HCEC 1CT (cell line): Measurements from ENCODE around the gene TSPAN18.

Experiments used
- DNase-seq: peaks from one replicate; pipeline ENCODE4 v3.0.0-alpha.2; 2017

The TSPAN18 gene

DNA sequence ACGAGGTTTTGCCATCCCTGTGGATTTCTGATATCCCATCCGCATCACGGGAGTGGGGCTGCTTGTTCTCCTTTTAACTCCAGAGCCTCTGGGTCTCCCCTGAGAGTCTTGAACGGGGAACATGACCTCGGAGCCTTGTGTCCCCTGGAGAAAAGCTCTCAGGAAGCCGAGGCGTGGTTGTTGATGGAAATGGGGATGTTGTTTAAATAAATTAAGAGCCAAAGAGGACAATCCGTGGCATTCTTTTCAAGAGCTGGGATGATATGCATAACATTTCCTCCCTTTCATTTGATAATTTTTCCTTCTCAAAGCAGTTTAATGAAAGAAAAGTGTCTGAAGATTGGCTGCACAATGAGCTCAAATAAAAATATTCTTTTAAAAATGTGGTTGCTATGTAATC lies 14.2 kb downstream of the TSPAN18 start:
- DNase-seq = no peak

DNA sequence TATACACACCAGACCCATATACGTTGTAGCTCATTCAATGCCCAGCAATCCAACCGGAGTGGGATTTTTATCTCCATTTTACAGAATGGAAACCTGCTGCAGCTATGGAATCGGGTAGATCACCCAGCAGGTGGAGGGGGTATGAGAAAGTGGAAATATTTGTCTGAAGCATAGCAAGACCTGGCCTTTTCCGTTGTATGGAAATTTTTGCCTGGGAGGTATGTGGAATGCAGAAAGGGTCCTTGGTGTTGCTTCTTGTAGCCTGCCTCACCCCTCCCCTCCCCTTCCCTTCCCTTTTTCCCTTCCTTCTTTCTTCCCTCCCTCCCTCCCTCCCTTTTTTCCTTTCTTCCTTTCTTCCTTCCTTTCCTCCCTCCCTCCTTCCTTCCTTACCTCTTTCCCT lies 15.2 kb downstream of the TSPAN18 start:
- no peak for DNase-seq

- no peak for DNase-seq
Observed at GRCh38 chr11:44742508-44743246, 15.9 kb downstream of the TSPAN18 start.

DNA sequence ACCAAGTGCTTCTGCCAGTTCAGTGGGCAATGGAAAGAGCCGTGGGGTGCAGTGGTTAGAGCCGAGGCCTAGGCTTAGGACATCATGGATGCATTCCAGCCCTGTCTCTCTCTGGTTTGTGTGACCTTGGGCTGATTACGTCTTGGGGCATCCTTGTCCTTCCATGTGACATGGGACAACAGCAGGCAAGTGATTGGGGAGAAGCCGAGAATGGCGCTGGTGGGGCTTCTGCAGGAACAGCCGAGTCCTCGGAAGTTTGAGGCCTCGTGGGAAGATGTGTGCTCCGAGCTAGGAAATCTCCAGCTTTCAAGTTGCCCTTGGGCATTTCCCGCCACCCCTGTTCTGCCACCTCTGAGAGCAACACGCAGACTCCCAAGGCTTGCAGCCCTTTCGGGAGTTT lies 16.6 kb downstream of the TSPAN18 start:
- DNase-seq = no peak

GRCh38 chr11:44743959-44744557 lies 17.3 kb downstream of the TSPAN18 start:
- no peak for DNase-seq

- DNase-seq = no peak
Observed at GRCh38 chr11:44746894-44747293, 20.1 kb downstream of the TSPAN18 start.

- peak; percentile 12 for DNase-seq
Observed at GRCh38 chr11:44747316-44747715, 20.6 kb downstream of the TSPAN18 start.

DNA sequence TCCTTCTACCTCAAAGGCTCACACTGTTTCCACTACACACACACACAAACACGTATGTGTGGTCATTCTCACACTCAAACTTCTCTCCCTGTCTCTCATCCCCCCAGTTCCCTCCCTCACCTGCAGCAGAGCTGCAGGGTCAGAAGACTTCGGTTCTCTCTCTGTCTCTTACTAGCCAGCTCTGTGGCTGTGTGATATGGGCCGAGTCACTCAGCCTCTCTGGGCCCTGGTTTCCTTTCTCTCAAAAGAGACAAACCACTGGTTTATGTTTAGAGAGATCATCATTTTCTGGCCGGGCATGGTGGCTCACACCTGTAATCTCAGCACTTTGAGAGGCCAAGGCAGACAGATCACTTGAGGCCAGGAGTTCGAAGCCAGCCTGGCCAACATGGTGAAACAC lies 21.1 kb downstream of the TSPAN18 start:
- no peak for DNase-seq

GRCh38 chr11:44748606-44749005 lies 21.8 kb downstream of the TSPAN18 start:
- no peak for DNase-seq

DNA sequence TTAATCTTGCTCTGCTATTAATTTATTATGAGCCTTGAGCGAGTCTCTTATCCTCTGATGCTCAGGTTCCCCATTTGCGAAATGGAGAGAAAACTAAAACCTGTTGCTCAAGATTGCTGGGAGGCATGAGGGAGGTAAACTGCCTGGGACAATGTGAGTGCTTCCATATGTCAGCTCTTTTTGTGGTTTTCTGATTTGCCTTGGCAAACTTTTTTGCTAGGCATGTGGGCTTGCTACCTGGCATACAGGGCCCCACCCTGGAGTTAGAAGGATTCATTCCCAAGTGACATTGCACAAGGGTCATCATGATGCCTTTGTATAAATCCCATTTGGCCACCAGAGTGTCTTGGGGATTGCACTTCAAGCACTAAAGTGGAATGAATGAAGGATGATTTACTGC lies 22.4 kb downstream of the TSPAN18 start:
- DNase-seq = no peak

DNA sequence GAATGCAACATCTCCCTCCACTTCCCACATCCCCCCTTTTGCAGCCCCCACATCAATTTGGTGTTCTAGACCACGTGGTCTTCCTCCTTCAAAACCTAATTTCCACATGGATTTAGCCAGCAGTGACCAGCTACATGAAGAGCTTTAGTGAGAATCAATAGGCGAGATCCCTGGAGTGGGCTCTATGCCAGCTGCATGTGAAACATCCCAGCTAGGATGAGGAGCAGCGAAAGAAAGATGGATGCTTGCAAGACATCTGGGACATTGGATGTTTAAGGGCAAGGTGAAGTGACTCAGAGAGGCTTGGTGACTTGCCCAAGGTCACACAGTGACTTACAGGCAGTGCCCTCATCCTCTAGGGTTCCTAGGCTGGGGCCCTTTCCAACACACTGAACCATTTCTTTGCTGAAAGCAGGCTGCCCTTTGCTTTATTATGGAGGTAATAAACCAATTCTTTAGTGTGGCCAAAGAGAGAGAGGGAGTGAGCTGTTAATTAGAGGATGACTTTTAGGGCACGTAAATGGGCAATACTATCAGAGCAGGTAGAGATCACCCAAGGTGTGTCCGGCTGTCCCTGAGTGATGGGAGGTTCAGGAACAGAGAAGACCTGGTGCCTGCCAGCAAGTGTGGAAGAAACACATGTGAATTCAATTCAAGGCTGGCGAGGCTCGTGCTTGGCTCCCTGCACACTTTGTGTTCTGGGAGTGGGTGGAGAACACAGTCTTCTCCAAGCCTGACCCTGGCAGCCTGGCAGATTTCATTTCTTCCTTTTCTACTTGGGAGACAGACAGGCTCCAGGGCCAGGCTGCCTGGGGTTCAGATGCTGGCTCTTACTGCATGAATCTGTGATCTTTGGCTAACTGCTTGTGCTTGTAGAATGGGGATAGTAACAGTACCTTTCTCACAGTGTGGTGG lies 24.0 kb downstream of the TSPAN18 start:
- no peak for DNase-seq

DNA sequence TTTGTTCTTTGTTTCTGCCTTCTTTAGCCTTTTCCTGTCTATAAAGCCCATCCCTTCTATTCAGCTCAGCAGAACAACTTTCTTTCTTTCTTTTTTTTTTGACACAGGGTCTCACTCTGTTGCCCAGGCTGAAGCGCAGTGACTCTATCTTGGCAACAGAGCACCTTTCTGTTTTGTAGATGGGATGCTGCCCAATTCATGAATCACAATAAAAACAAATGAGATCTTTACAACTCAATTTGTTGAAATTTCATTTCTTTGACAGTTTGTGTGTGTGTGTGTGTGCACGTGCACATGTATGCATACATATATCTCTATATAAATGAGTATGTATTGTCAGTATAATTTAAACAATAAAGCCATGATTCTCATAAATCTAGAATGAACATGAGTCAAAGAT lies 25.5 kb downstream of the TSPAN18 start:
- DNase-seq = no peak

DNA sequence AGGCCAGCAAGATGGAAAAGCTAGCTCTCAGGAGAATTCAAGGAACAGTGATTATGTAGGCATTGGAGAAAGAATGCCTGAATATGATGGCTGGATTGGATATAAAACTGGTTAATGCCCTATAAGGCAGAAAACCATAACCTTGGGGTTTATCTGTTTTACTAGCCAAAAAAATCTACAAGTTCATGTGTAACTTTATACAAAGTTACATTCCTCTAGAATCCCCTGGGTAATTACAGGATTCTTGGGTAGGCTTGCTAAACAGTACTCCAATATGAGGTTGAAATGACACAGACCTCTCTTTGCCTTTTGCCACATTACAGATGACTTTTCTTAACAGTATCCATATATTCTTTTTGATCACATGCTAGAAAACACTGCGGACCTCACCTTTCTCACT lies 26.0 kb downstream of the TSPAN18 start:
- DNase-seq = no peak

DNA sequence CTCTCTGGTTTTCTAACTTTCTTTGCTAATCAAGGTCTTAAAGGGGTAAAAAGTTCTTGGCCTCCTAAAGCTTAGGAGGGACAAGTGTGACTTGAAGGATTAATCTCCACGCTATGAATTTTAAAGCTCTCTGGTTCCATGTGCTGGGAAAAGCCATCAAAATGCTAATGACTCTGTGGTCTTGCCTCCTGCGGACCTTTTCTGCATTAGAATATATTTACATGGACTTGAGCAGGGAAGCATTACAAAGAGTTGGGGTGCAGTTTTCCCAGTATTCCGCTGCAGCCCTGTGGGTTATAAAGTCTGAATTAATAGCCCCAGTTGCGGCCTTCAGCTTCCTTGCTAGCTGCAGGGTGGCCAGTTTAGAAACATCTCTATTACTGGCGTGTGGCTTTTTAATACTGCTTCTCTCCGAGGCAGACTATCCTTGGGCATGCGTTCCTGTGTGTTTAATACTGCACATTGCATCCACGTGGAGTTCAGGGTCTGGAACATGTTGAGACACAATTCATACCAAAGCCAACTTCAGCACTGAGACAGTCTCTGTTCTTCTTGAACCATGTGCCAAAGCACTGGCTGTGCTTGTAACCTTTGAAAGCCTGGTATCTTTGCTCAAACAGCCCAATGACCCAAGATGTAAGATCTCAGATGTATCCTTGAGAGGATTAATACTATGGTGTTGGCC lies 27.3 kb downstream of the TSPAN18 start:
- DNase-seq = no peak

DNA sequence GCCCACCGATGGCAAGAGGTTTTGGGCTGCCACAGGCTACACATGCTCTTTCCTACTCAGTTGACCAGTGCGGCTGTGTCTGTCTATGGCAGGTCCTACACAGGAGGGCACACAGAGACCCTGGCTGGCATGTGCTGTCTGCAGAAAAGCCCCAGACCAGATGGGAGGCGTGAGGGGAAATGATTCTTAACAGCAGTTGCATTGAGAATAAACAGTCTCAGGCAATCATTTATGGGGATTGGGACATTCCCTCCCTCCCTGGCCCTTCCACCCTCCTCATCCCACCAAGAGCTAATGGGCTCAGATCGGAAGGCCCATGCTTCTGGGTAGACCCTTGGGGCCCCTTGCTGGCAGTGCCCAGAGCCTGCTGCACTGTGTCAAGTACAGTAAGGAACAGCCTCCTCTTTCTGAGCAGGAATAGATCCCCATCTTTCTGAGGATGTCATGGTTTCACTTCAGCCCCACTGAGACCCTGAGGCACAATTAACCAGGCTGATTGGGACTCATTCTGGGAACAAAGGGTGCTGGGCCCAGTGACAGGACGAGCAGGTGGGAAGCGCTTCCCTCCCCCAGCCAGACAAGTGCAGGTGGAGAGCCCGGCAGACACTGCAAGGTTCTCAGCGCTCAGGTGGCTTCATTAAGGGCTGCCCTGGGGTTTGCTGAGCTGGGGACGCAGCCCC lies 28.3 kb downstream of the TSPAN18 start:
- DNase-seq = no peak

DNA sequence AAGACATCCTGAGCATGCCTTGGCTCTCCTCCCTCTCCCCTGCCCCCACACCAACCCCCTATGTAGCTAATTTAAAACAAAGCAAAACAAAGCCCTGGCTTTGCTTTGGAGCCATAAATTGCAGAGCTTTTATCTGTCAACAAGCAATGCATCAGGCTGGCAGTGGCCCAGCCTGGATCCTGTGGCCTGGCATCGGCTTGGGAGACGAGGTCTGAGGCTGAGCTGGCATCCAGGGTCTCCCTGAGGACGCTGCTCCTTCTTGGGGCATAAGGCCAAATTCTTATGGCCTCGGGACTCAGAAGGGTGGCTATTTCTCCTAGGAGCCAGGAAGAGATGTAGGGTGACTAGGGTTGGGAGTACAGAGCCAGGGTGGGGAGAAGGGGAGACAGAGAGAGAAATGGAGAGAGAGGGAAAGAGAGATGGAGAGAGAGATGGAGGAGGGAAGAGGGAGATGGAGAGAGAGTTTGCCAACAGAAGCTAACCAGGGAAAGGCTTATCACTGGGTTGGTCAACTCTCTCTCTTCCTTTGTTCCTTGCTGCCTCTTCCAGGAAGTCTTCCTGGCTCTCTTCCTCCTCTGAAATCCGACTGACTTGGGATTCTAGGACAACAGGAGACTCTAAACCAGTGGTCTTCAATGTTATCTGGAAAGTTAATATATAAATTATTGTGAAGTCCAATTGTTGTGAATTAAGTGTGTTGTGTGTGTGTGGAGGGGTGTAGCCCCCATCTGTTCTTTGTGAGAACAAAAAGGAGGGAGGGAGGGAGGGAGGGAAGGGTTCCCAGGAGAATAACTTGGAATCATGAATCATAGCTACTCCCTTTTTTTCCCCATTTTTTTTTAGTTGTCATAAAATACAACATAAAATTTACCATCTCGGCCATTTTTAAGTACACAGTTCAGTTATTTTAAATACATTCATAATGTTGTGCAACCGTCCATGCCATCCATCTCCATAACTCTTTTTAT lies 29.1 kb downstream of the TSPAN18 start:
- no peak for DNase-seq

DNA sequence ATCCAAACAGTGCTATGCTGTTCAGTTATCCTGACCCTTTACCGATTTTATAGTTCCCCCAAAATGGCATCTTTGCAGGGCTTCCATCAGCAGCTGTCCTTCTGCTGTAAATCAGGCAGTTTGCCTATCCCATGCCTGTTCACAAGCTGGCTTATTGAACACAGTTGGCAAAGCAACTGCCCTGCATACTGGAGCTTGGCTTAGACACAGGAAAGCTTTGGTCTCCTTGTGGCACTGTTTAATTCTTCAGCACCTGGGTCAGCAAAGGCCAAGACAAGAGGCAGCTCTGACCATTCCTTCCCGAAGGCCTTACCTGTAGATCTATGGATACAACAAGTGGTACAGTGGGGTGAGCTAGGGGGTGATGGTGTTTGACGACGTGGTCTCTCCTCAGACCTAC lies 32.2 kb downstream of the TSPAN18 start:
- no peak for DNase-seq

DNA sequence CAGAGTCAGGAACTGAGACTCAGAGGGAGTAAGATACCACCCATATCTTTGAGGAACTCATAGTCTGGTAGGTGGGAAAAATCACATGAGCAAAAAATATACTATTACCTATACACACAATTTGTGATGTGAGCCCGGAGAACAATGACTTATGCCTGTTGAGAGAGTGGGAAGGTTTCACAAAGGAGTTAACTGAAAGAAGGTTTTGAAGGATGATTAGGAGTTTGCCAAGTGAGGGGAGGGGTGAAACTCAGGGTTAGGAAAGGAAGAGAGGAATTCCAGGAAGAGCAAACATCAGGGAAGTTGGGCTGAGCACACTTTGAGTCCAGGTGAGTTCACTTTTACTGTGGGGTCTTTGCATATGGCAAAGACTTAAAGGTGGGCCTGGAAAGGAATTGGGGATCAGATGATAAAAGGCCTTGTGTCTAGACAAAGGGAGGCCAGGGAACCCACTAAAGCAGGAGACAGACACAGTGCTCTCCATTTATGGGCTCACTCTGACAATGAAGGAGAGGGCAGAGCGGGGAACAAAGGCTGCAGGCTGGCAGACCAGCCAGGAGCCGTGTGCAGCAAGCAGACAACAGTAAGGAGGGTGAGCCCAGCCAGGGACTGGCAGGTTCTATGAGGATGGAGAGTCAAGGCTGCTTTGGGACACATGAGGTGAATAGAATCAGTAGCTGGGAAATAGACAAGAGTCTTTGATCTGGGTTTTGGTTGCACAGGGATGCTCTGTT lies 33.1 kb downstream of the TSPAN18 start:
- no peak for DNase-seq

- no peak for DNase-seq
Observed at GRCh38 chr11:44760477-44760872, 33.7 kb downstream of the TSPAN18 start.

GRCh38 chr11:44760917-44761550 lies 34.3 kb downstream of the TSPAN18 start:
- peak; percentile 70 for DNase-seq
